LNCaP clone FGC (cell line): Measurements from ENCODE around the gene RNF145.

Experiments used
- DNase-seq: peaks from one replicate; pipeline ENCODE4 v3.0.0-alpha.2; 2011; ENCODE audit warnings: low read depth
- H3K4me3 ChIP-seq: 2 replicates; pipeline ENCODE4 v1.5.1; 2011; ENCODE audit warnings: mild to moderate bottlenecking, low read depth, low read length, control low read depth
- TF ChIP-seq, protein P1 (sequence below): IDR thresholded peaks from 2 replicates; pipeline ENCODE4 v1.5.1; 2012; ENCODE audit warnings: mild to moderate bottlenecking; ENCODE audit not compliant: control insufficient read depth, insufficient read depth; ENCODE audit errors: extremely low read depth

The RNF145 gene

GRCh38 chr5:159218595-159219023, 9.3 kb upstream of the RNF145 start:
- TF ChIP-seq, protein P1, sequence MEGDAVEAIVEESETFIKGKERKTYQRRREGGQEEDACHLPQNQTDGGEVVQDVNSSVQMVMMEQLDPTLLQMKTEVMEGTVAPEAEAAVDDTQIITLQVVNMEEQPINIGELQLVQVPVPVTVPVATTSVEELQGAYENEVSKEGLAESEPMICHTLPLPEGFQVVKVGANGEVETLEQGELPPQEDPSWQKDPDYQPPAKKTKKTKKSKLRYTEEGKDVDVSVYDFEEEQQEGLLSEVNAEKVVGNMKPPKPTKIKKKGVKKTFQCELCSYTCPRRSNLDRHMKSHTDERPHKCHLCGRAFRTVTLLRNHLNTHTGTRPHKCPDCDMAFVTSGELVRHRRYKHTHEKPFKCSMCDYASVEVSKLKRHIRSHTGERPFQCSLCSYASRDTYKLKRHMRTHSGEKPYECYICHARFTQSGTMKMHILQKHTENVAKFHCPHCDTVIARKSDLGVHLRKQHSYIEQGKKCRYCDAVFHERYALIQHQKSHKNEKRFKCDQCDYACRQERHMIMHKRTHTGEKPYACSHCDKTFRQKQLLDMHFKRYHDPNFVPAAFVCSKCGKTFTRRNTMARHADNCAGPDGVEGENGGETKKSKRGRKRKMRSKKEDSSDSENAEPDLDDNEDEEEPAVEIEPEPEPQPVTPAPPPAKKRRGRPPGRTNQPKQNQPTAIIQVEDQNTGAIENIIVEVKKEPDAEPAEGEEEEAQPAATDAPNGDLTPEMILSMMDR, result no peak
- no peak for DNase-seq
- H3K4me3 ChIP-seq, result no peak overlapping the region

- H3K4me3 ChIP-seq, result no peak overlapping the region
- no peak for DNase-seq
- TF ChIP-seq, protein P1, result no peak
Measured at GRCh38 chr5:159217236-159217635, 7.9 kb upstream of the RNF145 start.

GRCh38 chr5:159216454-159216853, 7.1 kb upstream of the RNF145 start:
- H3K4me3 ChIP-seq, result no peak overlapping the region
- TF ChIP-seq, protein P1, result no peak
- DNase-seq, result no peak

DNA sequence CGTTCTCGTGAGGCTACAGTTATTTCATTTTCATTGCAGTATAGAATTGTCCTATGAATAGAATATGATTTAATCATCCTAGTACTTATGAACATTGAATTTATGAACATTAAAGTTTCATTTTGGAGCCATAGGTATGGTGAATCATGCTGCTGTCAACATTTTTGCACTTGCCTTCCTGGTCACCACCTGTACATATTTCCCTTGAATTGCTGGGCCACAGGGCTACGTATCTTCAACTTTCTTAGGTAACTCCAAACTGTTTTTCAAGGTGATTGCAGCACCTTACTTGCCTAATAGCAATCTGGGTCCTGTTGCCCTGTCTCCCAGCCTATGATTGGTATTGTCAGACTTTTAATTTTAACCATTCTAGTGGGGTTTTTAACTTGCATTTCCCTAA, 6.5 kb upstream of the RNF145 start:
- no peak for DNase-seq
- TF ChIP-seq, protein P1, result no peak
- no peak overlapping the region for H3K4me3 ChIP-seq

GRCh38 chr5:159214486-159215271, 5.3 kb upstream of the RNF145 start:
- DNase-seq, result no peak
- H3K4me3 ChIP-seq, result no peak overlapping the region
- TF ChIP-seq, protein P1, result no peak

DNA sequence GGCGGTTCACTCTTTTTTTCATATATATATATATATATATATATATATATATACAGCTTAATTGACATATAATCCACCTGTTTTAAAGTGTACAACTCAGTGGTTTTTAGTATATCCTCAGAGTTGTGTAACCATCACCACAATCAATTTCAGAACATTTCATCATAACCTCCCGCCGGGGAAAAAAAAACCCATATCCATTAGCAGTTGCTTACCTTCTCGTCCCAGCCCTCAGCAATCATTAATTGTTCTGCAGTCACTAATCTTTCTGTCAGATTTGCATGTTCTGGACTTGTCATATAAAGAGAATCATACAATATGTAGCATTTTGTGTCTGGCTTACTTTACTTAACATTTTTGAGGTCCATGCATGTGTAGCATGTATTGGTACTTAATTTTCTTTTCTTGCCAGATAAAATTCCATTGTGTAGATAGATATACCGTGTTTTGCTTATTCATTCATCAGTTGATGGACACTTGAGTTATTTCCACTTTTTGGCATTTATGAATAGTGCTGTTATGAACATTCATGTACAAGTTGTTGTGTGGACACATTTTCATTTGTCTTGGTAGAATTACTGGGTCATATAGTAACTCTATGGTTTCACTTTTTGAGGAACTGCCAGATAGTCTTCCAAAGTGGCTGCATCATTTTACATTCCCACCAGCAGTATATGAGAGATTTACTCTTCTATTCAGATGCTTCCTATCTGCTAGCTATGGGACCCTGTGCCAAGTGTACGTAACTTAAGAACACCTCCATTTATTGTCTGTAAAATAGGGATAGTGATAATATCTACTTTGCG, 3.5 kb upstream of the RNF145 start:
- TF ChIP-seq, protein P1, result no peak
- no peak overlapping the region for H3K4me3 ChIP-seq
- DNase-seq, result no peak

DNA sequence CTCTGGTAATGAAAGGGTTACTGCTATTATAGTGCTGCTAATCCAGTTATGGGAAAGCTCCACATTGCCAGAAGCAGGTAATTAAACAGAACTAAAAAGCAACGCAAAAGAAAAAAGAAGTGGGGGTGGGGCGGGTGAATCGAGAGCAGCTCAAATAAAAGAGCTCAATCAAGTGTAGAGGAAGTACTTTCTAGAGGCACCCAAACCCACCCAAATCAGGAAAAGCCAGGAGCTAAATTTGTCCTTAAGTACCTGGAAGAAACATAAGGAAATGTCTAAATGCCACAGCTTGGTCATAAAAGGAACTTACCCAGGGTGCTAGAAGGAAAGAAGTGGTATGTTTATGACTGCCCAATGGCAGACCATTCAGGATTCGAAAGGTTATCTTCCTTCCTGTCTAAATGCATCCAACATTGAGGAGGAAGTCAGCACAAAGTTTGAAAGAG, 2.4 kb upstream of the RNF145 start:
- TF ChIP-seq, protein P1, result no peak
- no peak for DNase-seq
- no peak overlapping the region for H3K4me3 ChIP-seq
